A673 (cell line): ENCODE data around the gene DGKD.

Experiments used
- EZH2 ChIP-seq: fragments of 200-600 bp; sonication (generic); IDR thresholded peaks from 2 replicates; pipeline ENCODE4 v1.6.1; 2017; ENCODE audit warnings: borderline replicate concordance, low read depth, mild to moderate bottlenecking, mixed read lengths, antibody characterized with exemption, low read length; ENCODE audit not compliant: poor library complexity, severe bottlenecking
- TF ChIP-seq, protein P1 (sequence below): fragments of 300-800, 200-600 bp; sonication (generic); conservative IDR thresholded peaks from 2 replicates; pipeline ENCODE4 v1.5.1; 2017; ENCODE audit warnings: low read depth, mild to moderate bottlenecking, antibody characterized with exemption, low read length, moderate library complexity, mixed read lengths

DNA sequence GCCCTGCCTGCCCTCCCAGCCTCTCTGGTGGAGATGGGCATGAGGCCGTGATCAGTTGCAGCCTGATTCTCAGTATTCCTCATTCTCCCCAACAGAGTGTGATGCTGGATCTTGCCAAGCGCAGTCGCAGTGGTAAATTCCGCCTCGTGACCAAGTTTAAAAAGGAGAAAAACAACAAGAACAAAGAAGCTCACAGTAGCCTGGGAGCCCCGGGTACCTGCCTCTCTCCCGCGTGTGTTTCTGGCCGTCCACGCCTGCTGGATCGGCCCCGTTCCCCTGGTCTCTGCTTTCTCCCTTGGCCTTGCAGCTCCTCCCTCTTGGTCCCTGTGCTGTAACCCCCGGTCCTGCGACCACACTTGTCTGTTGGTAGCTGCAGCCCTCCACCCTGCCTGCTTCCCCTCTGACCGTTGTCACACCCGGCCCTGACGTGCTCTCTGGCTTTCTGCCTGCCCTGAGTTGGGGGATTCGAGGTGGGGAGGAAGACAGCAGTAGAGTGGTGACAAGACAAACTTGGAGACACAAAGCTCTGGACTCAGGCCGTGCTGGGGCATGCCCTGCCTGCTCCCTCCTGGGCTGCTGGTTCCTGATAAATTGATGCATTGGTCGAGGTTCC, 112.8 kb downstream of the DGKD start:
- no peak for TF ChIP-seq EZH2
- TF ChIP-seq, protein P1, sequence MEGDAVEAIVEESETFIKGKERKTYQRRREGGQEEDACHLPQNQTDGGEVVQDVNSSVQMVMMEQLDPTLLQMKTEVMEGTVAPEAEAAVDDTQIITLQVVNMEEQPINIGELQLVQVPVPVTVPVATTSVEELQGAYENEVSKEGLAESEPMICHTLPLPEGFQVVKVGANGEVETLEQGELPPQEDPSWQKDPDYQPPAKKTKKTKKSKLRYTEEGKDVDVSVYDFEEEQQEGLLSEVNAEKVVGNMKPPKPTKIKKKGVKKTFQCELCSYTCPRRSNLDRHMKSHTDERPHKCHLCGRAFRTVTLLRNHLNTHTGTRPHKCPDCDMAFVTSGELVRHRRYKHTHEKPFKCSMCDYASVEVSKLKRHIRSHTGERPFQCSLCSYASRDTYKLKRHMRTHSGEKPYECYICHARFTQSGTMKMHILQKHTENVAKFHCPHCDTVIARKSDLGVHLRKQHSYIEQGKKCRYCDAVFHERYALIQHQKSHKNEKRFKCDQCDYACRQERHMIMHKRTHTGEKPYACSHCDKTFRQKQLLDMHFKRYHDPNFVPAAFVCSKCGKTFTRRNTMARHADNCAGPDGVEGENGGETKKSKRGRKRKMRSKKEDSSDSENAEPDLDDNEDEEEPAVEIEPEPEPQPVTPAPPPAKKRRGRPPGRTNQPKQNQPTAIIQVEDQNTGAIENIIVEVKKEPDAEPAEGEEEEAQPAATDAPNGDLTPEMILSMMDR = no peak
